ENCODE measurements around the gene DIP2C.

Gene DIP2C

GRCh38 chr10:246431-246830, 443.0 kb downstream of the DIP2C start:
- DNase-seq = no peak

- DNase-seq = no peak
These were observed 445.2 kb downstream of the DIP2C start for GRCh38 chr10:244227-244626.

- DNase-seq = no peak
These were observed 447.4 kb downstream of the DIP2C start for GRCh38 chr10:241966-242643.

- DNase-seq = no peak
These were observed 448.0 kb downstream of the DIP2C start for GRCh38 chr10:241451-241850.

- no peak for DNase-seq
These were observed 450.4 kb downstream of the DIP2C start for GRCh38 chr10:239109-239508.

- DNase-seq = no peak
These were observed 453.6 kb downstream of the DIP2C start for GRCh38 chr10:235915-236314.

GRCh38 chr10:234708-235406, 454.6 kb downstream of the DIP2C start:
- no peak for DNase-seq

- no peak for DNase-seq
These were observed 456.6 kb downstream of the DIP2C start for GRCh38 chr10:232878-233277.

- DNase-seq = no peak
These were observed 457.4 kb downstream of the DIP2C start for GRCh38 chr10:232061-232460.

- DNase-seq = no peak
These were observed 458.7 kb downstream of the DIP2C start for GRCh38 chr10:230758-231157.

GRCh38 chr10:228366-228765, 461.1 kb downstream of the DIP2C start:
- DNase-seq = no peak

- DNase-seq = no peak
These were observed 462.5 kb downstream of the DIP2C start for GRCh38 chr10:227014-227413.

- no peak for DNase-seq
These were observed 463.4 kb downstream of the DIP2C start for GRCh38 chr10:226018-226417.

GRCh38 chr10:224571-224970, 464.9 kb downstream of the DIP2C start:
- no peak for DNase-seq

All from NCI-H226 (cell line).